DOHH2 (cell line): ENCODE measurements around the gene NEURL1B.

Source experiments
- CTCF ChIP-seq: fragments of 200-600 bp; sonication (generic); IDR thresholded peaks from one replicate; pipeline ENCODE4 v1.5.1; 2014; ENCODE audit warnings: antibody characterized with exemption, mild to moderate bottlenecking, low read depth, low read length; ENCODE audit not compliant: poor library complexity, severe bottlenecking
- EZH2phosphoT487 ChIP-seq: fragments of 200-600 bp; sonication (generic); IDR thresholded peaks from 2 replicates; pipeline ENCODE4 v1.6.1; 2017; ENCODE audit warnings: borderline replicate concordance, mild to moderate bottlenecking, antibody characterized with exemption, low read length, moderate library complexity, mixed read lengths

GRCh38 chr5:172642926-172643871 lies 2.1 kb downstream of the NEURL1B start:
- TF ChIP-seq CTCF (no peak), EZH2phosphoT487 (no peak)
